Fibroblast of villous mesenchyme (primary cell): ENCODE results near the gene PDXK. TPM values are rescaled to one million over a fixed set of nuclear protein-coding genes. Genes with fewer than 3 reads are reported as not detected.

Source experiments
- DNase-seq: peaks from one replicate; pipeline ENCODE4 v3.0.0-alpha.2; 2010; ENCODE audit warnings: low read depth
- H3K4me3 ChIP-seq: 2 replicates; pipeline ENCODE4 v1.5.1; 2011; ENCODE audit warnings: low read depth, mild to moderate bottlenecking, low read length
- total RNA-seq: library from RNA; depleted of rRNA; stranded (reverse); fragments of >200 nt; gene quantifications from 2 replicates; pipeline ENCODE4 v1.2.3, GENCODE V29; 2012
- TF ChIP-seq, protein P1 (sequence below): IDR thresholded peaks from 2 replicates; pipeline ENCODE4 v1.5.1; 2012; ENCODE audit warnings: low read depth, mild to moderate bottlenecking, low read length; ENCODE audit not compliant: insufficient read depth

Gene PDXK
- total RNA-seq, 1 donor, result 88.1 TPM

DNA sequence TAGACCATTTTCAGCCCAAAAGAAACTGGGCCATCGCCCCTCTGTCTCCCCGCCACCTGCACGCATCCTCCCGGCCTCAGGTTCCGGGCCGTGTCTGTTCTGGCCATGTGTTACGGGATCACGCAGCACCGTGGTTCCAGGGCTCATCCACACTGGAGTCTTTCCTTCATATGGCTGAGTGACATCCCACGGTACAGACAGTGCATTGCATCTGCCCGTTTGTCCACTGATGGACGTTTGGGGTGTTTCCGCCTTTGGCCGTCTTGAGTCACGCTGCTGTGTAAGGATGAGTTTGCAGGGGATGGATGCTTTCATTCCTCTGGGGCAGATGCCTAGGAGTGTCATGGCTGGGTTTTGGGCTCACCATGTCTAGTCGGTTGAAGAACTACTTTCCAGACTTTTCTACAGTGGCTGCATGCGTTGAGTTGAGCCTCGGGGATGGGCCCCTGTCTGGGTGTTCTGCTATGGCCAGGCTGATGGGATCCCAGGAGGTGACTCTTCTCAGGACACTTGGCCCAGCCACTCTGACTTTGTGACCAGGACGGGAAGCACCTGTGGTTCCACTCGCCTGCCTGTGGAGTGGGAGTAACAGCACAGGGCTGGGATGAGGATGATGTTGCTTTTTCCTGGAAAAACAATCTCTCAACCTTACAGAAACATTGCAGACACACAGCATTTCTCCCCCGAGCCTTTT is 87.2 kb downstream of the PDXK start:
- H3K4me3 ChIP-seq, result no peak overlapping the region

DNA sequence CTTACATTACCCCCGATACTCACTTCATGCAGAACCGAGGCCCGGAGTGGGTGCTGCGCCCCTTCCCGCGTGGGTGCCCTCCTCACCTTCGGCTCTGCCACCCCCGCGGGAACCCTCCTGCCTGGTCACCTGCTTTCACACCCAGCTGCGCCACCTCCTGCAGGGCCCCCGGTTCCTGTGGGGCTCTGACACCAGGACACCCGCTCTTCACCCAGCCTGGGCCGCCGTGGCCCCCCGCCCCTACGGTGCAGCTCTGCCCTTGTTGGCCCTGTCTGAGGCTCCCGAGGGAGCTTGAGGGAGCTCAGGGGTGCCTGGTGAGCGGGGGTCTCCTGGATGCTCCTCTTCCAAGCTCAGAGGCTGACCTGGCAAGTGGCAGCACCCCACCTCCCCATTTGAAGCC is 89.4 kb downstream of the PDXK start:
- no peak for DNase-seq
- TF ChIP-seq, protein P1, sequence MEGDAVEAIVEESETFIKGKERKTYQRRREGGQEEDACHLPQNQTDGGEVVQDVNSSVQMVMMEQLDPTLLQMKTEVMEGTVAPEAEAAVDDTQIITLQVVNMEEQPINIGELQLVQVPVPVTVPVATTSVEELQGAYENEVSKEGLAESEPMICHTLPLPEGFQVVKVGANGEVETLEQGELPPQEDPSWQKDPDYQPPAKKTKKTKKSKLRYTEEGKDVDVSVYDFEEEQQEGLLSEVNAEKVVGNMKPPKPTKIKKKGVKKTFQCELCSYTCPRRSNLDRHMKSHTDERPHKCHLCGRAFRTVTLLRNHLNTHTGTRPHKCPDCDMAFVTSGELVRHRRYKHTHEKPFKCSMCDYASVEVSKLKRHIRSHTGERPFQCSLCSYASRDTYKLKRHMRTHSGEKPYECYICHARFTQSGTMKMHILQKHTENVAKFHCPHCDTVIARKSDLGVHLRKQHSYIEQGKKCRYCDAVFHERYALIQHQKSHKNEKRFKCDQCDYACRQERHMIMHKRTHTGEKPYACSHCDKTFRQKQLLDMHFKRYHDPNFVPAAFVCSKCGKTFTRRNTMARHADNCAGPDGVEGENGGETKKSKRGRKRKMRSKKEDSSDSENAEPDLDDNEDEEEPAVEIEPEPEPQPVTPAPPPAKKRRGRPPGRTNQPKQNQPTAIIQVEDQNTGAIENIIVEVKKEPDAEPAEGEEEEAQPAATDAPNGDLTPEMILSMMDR, result no peak
- H3K4me3 ChIP-seq, result no peak overlapping the region

More for the DNA sequence above, 87.2 kb downstream of the PDXK start:
- TF ChIP-seq, protein P1, result no peak
- no peak for DNase-seq

DNA sequence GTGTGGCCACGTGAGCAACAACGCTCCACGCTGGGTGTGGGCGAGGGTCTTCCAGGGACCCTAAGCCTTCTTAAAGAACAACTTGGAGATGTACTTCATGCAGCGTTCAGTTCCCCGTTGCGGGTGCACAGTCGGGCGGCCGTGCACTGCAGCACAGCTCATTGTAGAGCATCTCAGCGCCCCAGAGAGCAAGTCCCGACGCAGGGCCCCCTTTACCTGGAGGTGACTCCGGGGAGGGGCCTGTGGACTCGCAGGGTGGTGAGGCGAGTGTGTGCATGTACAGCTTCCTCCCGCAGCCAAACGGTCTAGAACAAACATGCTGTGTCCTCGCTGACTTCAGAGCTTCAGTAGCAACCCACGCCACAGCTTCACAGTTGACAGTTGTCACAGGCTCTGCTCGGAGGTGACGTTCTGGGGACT is 89.9 kb downstream of the PDXK start:
- TF ChIP-seq, protein P1, result no peak
- DNase-seq, result no peak
- no peak overlapping the region for H3K4me3 ChIP-seq

DNA sequence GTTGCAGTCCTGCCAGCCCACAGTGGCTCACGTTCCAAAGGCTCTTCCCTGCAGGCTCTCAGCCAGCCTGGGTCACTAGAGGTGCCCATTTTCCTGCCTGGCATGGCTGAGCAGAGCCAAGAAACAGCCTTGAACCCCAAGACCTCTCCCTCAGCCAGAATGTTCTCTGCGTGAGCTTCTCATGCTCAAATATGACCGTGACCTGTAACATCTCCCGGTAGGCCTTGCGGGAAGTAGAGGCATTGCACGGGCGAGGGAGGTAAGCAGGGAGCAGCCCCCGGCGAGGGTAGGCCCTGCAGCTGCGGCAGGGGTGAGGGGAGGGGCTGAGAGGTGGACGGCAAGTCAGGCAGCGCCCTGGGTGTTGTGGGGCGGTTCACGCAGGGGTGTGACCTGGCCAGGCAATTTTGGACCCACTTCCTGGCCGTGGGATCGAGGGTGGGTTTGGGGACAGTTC is 90.4 kb downstream of the PDXK start:
- no peak for DNase-seq
- H3K4me3 ChIP-seq, result no peak overlapping the region
- TF ChIP-seq, protein P1, result no peak

DNA sequence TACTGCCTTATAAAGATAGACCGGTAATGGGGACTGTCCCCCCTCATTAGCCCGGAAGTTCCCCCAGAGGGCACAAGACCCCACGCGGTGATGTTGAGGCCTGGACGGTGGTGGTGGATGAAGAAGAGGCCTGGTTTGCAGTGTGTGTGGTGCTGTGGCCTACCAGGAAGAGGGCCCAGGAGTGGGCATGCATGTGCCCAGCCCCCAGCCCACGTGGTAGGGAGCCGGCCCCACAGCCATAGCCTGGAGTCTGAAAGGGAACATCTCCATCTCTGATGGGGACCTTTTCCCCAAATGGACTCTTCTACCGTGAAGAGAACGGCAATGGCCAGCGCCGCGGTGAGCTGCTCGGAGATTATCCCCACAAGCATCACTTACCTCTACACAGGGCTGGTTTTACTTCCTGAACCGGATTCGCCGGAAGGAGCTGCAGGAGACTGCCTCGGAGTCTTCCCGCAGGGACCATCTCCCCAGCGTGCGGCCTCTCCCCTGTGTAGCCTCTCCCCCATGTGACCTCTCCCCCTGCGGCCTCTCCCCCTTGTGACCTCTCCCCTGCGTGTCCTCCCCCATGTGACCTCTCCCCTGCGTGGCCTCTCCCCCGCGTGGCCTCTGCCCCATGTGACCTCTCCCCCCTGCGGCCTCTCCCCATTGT is 91.0 kb downstream of the PDXK start:
- TF ChIP-seq, protein P1, result no peak
- no peak overlapping the region for H3K4me3 ChIP-seq
- DNase-seq, result no peak

DNA sequence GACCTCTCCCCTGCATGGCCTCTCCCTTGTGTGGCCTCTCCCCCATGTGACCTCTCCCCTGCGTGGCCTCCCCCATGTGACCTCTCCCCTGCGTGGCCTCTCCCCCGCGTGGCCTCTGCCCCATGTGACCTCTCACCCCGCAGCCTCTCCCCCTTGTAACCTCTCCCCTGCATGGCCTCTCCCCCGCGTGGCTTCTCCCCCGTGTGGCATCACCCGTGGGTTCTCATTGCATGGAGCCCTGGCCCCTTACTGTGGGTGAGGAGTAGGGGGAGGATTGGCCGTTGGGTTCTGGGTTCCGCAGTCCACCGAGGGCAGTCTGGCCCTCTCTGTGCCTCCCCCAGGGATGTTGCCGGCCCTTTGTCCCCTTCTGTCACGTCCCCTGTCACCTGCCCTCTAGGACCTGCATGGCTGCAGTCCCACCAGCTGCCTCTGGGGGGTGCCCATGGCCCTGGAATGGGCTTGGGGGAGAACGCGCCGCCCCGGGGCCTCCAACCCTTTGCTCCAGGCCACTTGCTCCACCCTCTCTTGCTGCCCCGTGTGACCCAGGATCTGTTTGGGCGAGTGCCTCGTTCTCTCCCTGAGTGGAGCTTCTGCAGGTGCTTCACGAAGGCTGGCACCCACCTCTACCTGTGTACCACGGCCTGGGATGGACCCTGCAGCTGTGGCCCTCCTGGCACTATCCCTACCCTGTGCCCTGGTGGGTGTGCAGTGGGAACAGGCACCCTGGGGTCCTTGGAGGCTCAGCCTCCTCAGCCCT is 91.8 kb downstream of the PDXK start:
- TF ChIP-seq, protein P1, result peak; percentile 98
- peak; percentile 66 for DNase-seq
- no peak overlapping the region for H3K4me3 ChIP-seq
